ENCODE measurements around the gene DNER.
"Not testable (repeated sequence)": the region's sequence is repeated elsewhere in the genome, so short reads cannot be mapped to it uniquely, and the experiment has no call there.

The DNER gene

DNA sequence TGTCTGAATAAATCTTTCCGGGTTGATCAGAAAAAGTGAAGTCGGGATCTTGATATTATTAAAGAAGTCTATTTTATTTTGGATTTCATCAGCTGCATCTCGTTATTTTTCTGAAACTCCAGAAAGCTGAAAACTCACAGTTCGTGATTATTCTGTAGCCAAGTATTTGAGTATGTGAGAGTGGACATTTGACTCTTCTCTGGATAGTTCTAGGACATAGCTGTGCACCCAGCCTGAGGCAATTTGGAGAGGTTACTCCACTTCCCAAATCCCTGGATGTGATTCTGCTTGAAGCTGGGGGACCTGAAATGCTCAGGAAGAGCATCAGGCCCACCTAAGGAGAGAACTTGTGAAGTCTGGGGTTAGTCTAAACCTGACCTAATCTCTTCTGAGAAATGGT lies 325.6 kb downstream of the DNER start:
- DNase-seq (ENCODE audit: low read depth) = no peak

- no peak for DNase-seq (ENCODE audit: low read depth)
Observed at GRCh38 chr2:229387866-229388265, 326.5 kb downstream of the DNER start.

DNA sequence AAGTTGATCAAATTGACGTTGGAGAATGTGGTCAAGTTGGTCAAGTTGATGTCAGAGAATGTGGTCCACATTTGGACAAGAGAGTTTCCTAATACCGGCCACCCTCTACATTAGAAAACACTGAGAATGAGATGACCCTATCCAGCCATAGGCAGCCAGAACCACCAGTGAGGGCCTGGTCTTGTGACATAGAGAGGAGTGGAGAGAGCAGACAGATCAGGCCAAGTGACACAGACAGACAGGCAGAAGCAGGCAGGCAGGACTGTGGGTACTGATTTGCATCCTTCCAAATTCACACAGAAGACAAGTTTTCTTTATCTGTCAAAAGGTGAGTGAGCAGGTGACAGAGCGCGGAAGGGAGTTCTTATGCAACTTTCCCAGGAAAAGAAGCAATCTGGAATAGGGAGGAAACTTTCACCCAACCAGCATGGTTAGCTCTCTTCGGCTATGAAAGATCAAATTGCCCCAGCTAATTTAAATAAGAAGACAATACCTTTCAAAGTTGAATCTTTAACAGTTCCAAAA lies 334.2 kb downstream of the DNER start:
- DNase-seq (ENCODE audit: low read depth) = no peak

- no peak for DNase-seq (ENCODE audit: low read depth)
Observed at GRCh38 chr2:229378386-229378785, 336.0 kb downstream of the DNER start.

GRCh38 chr2:229376866-229377265 lies 337.5 kb downstream of the DNER start:
- DNase-seq (ENCODE audit: low read depth) = no peak

DNA sequence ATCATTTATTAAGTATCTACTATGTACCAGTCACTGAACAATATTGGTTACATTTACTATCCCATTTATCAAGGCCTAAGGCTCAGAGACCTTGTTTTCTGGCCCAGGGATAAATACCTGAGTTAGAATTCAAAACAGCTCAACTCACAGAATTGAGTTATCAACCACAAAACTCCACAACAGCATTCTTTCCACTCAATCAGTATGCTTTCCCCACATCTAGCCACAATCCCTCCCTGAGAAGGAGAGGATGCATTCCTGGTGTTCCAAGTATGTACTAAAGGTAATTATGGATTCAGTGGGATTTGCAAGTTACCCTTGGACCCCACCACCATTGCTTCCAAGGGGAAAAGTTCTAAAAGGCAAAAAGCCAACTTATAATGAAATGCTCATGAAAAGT lies 339.1 kb downstream of the DNER start:
- DNase-seq (ENCODE audit: low read depth) = no peak

- not testable (repeated sequence) for DNase-seq (ENCODE audit: low read depth)
Observed at GRCh38 chr2:229373311-229373710, 341.0 kb downstream of the DNER start.

- DNase-seq (ENCODE audit: low read depth) = no peak
Observed at GRCh38 chr2:229372207-229372606, 342.1 kb downstream of the DNER start.

GRCh38 chr2:229371086-229371485 lies 343.3 kb downstream of the DNER start:
- no peak for DNase-seq (ENCODE audit: low read depth)

- peak; percentile 19 for DNase-seq (ENCODE audit: low read depth)
Observed at GRCh38 chr2:229370509-229370908, 343.8 kb downstream of the DNER start.

DNA sequence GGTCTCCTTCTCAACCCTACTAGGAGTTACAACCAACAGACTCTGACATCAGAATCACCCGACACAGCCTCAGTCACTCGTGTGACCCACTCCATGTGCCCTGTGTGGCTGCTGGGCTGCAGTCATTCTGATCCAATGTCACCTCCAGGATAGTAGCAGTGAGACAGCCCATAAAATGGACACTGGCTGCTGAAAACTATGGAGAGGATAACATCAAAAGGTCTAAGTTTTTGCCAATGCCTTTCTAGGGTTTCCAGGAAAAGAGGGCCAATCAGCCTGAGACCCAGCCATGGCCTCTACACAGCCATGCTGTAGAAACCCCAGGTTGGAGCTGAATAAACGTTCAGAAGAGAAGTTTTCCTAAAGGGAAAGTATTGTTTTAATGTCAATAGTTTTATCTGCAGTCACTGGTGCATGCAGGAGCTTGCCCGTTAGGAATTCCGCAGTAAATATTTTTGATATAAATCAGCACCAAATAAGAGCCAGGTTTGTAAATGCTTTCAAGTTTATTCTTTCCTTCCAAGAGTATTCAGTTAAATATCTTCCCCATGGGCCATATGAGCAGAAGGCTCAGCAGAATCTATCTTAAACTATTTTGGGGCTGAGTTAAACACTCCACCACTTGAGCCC lies 351.1 kb downstream of the DNER start:
- peak; percentile 11 for DNase-seq (ENCODE audit: low read depth)

DNA sequence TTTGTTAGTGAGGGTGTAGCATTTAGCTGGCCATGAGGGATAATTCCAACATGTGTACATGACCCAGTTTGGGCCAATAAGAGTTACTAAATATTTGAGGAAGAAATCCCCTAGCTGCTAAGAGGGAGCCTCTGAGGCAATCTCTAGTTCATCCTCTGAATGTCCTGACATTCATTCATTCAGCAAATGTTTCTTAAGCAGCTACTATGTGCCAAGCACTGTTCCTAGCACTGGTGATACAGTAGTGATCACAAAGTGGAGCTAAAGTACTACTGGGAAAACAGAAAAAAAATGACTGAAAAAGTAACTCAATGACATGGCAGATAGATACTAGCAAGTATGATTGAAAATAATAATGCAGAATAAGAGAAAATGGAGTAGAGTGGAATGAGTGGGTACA lies 363.5 kb downstream of the DNER start:
- DNase-seq (ENCODE audit: low read depth) = no peak

- no peak for DNase-seq (ENCODE audit: low read depth)
Observed at GRCh38 chr2:229350117-229350805, 364.1 kb downstream of the DNER start.

DNA sequence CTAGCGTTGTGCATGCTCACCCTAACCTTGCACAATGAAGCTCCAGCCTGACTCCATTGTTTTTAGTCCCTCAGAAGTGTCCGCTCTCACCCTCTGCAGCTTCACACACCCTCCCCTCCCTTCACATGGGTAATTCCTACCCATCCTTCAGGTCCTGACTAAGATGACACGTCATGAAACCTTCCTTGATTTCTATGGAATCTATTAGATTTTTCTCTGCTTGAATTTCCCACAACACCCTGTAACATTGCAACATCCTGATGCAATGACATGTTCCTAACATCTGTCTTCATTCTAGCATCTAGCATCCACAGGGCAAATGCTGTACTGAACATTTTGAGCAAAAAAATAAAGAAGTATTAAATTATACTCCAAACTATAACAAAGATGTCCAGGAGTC lies 366.2 kb downstream of the DNER start:
- peak; percentile 71 for DNase-seq (ENCODE audit: low read depth)

DNA sequence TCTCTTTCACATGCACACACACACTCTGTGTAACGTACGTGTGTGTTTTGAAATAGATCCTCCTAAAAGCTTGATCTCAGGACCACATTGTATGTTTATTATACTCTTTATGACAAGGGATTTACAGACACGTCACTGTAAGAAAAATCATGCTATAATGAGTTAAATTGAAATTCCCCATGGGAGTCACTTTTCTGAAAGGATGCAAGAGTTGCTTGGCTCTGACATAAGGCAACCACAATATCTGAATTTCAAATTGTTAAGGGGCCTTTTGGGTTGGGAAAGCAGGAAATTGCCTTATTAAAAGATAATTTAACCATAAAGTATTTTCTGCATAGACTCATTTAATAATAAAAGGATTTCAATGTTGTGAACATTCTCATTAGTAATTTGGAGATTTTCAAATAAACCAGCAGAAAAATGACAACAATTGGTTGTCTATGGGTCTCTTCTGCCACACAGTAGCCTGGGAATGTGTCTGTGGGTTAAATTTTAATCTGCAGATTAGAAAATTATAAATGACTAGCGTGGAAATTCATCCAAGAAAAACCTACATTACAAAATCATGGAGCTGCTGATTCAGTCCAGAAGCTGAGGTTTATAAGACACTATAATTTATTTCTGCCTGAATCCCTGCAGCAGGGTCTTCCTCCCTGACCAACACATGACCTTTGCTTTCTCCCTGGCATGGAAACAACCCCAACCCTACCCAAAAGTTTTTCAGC lies 367.4 kb downstream of the DNER start:
- no peak for DNase-seq (ENCODE audit: low read depth)

DNA sequence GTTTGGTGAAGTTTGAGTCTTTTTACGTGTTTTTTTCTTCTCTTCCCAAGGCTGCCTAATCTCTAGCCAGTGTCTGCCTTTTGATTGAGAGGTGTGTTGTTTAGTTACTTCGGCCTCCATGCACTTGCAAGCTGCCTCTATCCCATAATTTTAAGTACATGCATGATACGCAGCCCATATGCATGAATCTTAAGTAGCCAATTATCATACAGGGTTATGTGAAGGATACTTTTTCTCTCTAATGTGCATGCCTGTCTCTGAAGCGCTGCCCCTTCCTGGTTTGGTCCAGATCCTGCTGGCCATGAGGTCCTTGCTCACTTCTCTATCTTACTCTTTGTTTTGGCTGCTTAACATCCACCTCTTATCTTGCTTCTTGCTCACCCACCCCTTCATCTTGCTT lies 369.4 kb downstream of the DNER start:
- DNase-seq (ENCODE audit: low read depth) = no peak

DNA sequence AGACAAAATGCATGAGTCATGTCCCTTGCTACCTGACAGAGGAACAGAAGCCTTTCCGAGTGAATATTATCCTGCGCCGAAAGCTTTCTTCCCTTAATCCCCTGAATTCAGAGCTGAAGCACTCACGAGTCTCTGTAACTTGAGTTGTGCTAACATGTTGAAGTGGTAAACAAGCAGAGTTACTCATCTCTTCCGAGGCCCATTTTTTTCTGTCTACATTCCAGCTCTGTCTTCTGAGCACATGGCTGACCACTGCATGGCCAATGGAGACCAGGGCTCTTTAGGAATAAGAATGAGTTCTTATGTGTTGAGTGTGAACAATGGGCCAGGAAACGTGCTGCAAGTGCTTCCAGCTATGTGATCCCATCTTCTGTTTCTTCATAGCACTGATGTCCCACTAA lies 370.2 kb downstream of the DNER start:
- DNase-seq (ENCODE audit: low read depth) = peak; percentile 73

GRCh38 chr2:229343661-229344060 lies 370.7 kb downstream of the DNER start:
- DNase-seq (ENCODE audit: low read depth) = no peak

DNA sequence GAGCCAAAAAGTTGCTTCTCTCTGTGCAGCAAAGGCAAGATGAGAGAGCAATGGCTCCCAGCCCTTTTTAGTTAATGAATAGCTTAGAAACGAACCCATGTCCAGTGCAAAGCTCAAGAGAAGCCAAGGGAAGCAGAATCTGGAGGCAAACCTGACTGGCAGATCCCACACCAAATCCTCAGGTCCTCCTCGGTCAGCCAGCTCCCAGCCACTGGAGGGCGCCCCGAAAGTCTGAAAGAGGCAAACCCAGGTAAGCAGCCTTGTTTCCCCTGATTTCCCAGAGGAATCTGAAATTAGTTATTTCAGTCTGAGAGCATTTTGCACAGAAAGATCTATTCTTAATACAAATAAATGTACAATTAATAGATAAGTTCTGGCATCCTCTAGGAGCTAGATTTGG lies 372.0 kb downstream of the DNER start:
- DNase-seq (ENCODE audit: low read depth) = no peak

DNA sequence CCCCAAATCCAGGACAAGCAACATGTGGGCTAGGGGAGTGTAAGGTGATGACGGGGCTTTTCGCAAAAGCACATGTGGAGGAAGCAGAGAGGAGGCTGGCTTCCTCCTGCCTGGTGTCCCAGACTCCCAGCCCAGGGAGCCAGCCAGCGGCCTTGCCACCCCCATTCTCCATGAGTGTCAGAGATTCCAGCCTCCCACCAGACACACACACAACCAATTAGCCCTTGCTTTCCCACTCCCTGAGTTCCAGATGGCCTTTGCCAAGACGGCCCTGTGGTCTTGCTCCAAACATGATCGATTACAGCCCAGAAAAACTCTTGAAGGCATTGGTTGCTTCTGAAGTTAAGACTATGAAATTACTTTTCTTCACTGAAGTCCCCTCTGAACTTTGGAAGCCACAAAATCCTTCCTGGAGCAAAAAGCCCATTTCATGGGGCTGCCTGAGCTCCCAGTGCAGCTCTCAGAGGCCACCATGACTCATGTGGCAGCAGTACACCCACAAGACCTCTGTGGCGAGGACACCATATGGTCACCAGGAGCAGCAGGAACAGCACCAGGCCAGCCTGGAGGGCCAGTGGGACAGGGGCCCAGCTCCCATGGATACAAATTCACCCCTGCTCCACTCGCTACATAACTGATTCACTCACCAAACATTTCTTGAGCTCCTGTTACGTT lies 374.1 kb downstream of the DNER start:
- DNase-seq (ENCODE audit: low read depth) = peak; percentile 66

DNA sequence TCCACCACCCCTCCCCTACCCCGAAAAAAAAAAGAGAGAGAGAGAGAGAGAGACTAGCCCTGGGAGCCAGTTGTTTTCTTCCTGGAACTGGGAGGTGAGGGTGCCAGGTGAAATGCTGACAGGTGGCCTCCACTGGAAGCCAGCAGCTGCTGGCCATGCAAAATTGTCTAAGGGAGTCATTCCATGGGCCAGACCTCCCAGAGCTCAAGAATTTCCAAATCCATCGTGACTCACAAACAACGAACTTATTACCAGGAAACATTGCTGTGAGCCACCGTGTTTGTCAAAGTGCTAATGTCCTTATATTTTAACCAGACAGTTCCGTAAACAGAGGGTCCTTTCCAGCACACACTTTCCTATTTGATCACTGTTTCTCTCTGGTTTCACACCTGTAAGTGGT lies 374.7 kb downstream of the DNER start:
- DNase-seq (ENCODE audit: low read depth) = peak; percentile 60

DNA sequence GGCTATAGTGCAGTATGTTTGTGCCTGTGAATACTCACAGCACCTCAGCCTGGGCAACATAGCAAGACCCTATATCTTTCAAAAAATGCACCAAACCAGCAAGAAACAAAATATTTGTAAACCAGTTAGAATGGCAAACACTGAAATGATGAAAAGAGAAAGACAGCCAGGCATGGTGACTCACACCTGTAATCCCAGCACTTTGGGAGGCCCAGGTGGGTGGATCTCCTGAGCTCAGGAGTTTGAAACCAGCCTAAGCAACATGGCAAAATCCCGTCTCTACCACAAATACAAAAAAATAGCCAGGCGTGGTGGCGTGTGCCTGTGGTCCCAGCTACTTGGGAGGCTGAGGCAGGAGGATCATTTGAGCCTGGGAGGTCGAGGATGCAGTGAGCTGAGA lies 375.2 kb downstream of the DNER start:
- not testable (repeated sequence) for DNase-seq (ENCODE audit: low read depth)

All from GM04504 (cell line).